K562 (cell line): ENCODE results near the gene ARID3A. TPM values are rescaled to one million over a fixed set of nuclear protein-coding genes. Genes with fewer than 3 reads are reported as not detected.

ENCODE experiments used
- ATAC-seq: fragments of 200-7000 bp; cut with Tn5 transposase; 3 replicates; pipeline ENCODE4 v1.9.1; 2020; ENCODE audit warnings: moderate library complexity
- BruUV-seq: library from RNA; stranded (reverse); fragments of 400-500 nt; replicated peaks from 2 replicates; lab custom pipeline; 2021; lab: Mats Ljungman, UMichigan
- CTCF ChIA-PET: fragments of 300-600 bp; formaldehyde crosslinking; extraction: SDS; loops from one replicate; lab custom pipeline; 2021; ENCODE audit warnings: low intra/inter-chr PET ratio; lab: Yijun Ruan, JAX
- POLR2A ChIA-PET: fragments of 300-600, 350-650 bp; sonication (Branson Sonifier 250); formaldehyde crosslinking; extraction: SDS; loops from one replicate; lab custom pipeline; 2021; ENCODE audit warnings: antibody characterized with exemption, inconsistent platforms; lab: Yijun Ruan, JAX
- DNase-seq, 4 experiments: peaks; one replicate each; pipeline versions ENCODE4 v3.0.0 to v3.0.0-alpha.2; 2011 to 2018; ENCODE audit warnings: low spot score in 3 of 4, mixed read lengths in 3 of 4; ENCODE audit errors: extremely low read depth in 1 of 4
- FAIRE-seq: peaks from 2 replicates; lab custom pipeline; 2011; peaks lifted over from hg19 to GRCh38; lab: Jason Lieb, UNC
- H2AFZ ChIP-seq: 2 replicates; pipeline ENCODE4 v1.6.0; 2011; ENCODE audit warnings: low read depth, low read length, control low read depth, inconsistent platforms
- H3K27ac ChIP-seq: fragments of 200-600 bp; 3 replicates; pipeline ENCODE4 v1.8.0; 2011; ENCODE audit warnings: low read depth, mild to moderate bottlenecking, control low read depth, inconsistent platforms, low read length, moderate library complexity, mixed read lengths; ENCODE audit errors: extremely low read depth
- H3K27me3 ChIP-seq, 2 experiments: fragments of 300-600 bp in 1 of 2; 2 replicates in 1 of 2; 3 replicates in 1 of 2; pipeline versions ENCODE4 v1.6.0 to v1.8.0; 2011; ENCODE audit warnings: inconsistent platforms in 2 of 2, low read length in 2 of 2, mild to moderate bottlenecking in 1 of 2, mixed read lengths in 1 of 2, moderate library complexity in 1 of 2; ENCODE audit not compliant: control insufficient read depth in 2 of 2, insufficient read depth in 2 of 2
- H3K36me3 ChIP-seq: fragments of 300-600 bp; 3 replicates; pipeline ENCODE4 v1.8.0; 2011; ENCODE audit warnings: mild to moderate bottlenecking, low read length, inconsistent platforms; ENCODE audit not compliant: control insufficient read depth, insufficient read depth
- H3K4me1 ChIP-seq, 2 experiments: fragments of 200-600 bp in 1 of 2; replicated peaks in 1 of 2; 2 replicates in 1 of 2; 3 replicates in 1 of 2; pipeline versions ENCODE4 v1.5.1 to v1.8.0; 2011; ENCODE audit warnings: inconsistent platforms in 2 of 2, low read length in 2 of 2, mild to moderate bottlenecking in 1 of 2, mixed read lengths in 1 of 2, moderate library complexity in 1 of 2; ENCODE audit not compliant: control insufficient read depth in 2 of 2, insufficient read depth in 2 of 2
- H3K4me2 ChIP-seq: 2 replicates; pipeline ENCODE4 v1.6.1; 2011; ENCODE audit warnings: low read length, control low read depth, inconsistent platforms, mixed read lengths; ENCODE audit not compliant: insufficient read depth
- H3K4me3 ChIP-seq: fragments of 200-600 bp; sonication (generic), shearing (Covaris generic); 2 replicates; pipeline ENCODE4 v1.5.1; 2016; ENCODE audit warnings: control low read depth, inconsistent platforms
- H3K79me2 ChIP-seq: fragments of 200-600 bp; 3 replicates; pipeline ENCODE4 v1.8.0; 2011; ENCODE audit warnings: low read length, inconsistent platforms; ENCODE audit not compliant: control insufficient read depth, insufficient read depth
- H3K9ac ChIP-seq, 2 experiments: 2 replicates each; pipeline versions ENCODE4 v1.6.0 to v1.6.1; 2011; ENCODE audit warnings: low read depth in 2 of 2, low read length in 2 of 2, control low read depth in 1 of 2, inconsistent platforms in 1 of 2, mild to moderate bottlenecking in 1 of 2, mixed read lengths in 1 of 2; ENCODE audit not compliant: insufficient read depth in 1 of 2
- H3K9me1 ChIP-seq: one replicate; pipeline ENCODE4 v1.6.0; 2011; ENCODE audit warnings: inconsistent platforms, mild to moderate bottlenecking, low read length, moderate library complexity; ENCODE audit not compliant: control insufficient read depth, insufficient read depth
- H3K9me3 ChIP-seq: replicated peaks from 2 replicates; pipeline ENCODE4 v1.5.1; 2011; ENCODE audit warnings: low read depth, low read length, inconsistent platforms; ENCODE audit not compliant: control insufficient read depth, insufficient read depth
- H4K20me1 ChIP-seq: replicated peaks from 2 replicates; pipeline ENCODE4 v1.6.1; 2011; ENCODE audit warnings: low read length, inconsistent platforms, mixed read lengths; ENCODE audit not compliant: control insufficient read depth, insufficient read depth
- CBFA2T3 ChIP-seq: fragments of 450-650 bp; IDR thresholded peaks from 2 replicates; pipeline ENCODE4 v1.6.1; 2017
- CBX8 ChIP-seq: fragments of 200-600 bp; sonication (generic); IDR thresholded peaks from 2 replicates; pipeline ENCODE4 v1.6.1; 2012; ENCODE audit warnings: borderline replicate concordance, mixed run types, low read depth, mild to moderate bottlenecking, moderate library complexity, mixed read lengths, low read length, control low read depth, inconsistent platforms; ENCODE audit not compliant: poor library complexity, severe bottlenecking; ENCODE audit errors: extremely low read depth
- TCF7 ChIP-seq: sonication (generic); IDR thresholded peaks from 2 replicates; pipeline ENCODE4 v1.6.1; 2016; ENCODE audit warnings: antibody characterized with exemption, borderline replicate concordance
- ZNF121 ChIP-seq: sonication (generic); formaldehyde crosslinking; conservative IDR thresholded peaks from 2 replicates; pipeline ENCODE4 v1.8.0; 2022; ENCODE audit warnings: missing genetic modification reagents
- ZNF263 ChIP-seq: sonication (generic); formaldehyde crosslinking; IDR thresholded peaks from 2 replicates; pipeline ENCODE4 v1.8.0; 2022; ENCODE audit warnings: mild to moderate bottlenecking, missing genetic modification reagents, borderline replicate concordance
- WGBS: fragments of 100-300 bp; shearing (Covaris generic); methylation state at CpG from one replicate; pipeline ENCODE4 v1.1.6; 2016; ENCODE audit warnings: low coverage, mixed read lengths; ENCODE audit not compliant: insufficient coverage; ENCODE audit errors: missing lambda C conversion rate; 5-methylcytosine and 5-hydroxymethylcytosine counted together
- in situ Hi-C: fragments of 300-500 bp; cut with MboI; formaldehyde crosslinking; loops from 4 replicates; pipeline ENCODE4 v1.15.0; 2018; ENCODE audit warnings: inconsistent platforms, mixed read lengths
- intact Hi-C: fragments of 100-400 bp; cut with micrococcal nuclease; formaldehyde crosslinking; loops from 2 replicates; pipeline ENCODE4 v1.14.2; 2022
- polyA plus RNA-seq, 8 experiments: library from polyadenylated mRNA; depleted of rRNA in 4 of 8; stranded (reverse) in 5 of 8; unstranded in 3 of 8; fragments of >200 nt; fragmentation: Nextera tagmentation in 2 of 8; fragmentation: Illumina TruSeq in 1 of 8; extraction: Ambion mirVana in 2 of 8; extraction: Trizol in 1 of 8; gene quantifications; 2 replicates each; pipeline versions ENCODE4 v1.2.1 to v1.2.3, GENCODE V29; 2011 to 2014; ENCODE audit warnings: inconsistent platforms in 1 of 8, missing spikeins in 1 of 8
- total RNA-seq, 7 experiments: library from RNA; depleted of rRNA in 6 of 7; stranded (reverse); fragments of >200 nt in 6 of 7; fragmentation: Illumina TruSeq in 2 of 7; extraction: Trizol in 2 of 7; gene quantifications; 2 replicates each; pipeline versions ENCODE4 v1.2.1 to v1.2.3, GENCODE V29; 2011 to 2021; ENCODE audit warnings: low replicate concordance in 1 of 7
- TF ChIP-seq, protein P1 (sequence below), 2 experiments: fragments of 150-350 bp in 1 of 2; IDR thresholded peaks; 2 replicates each; pipeline ENCODE4 v1.6.1; 2012 to 2016; ENCODE audit warnings: low read depth in 2 of 2, low read length in 2 of 2, mild to moderate bottlenecking in 1 of 2, moderate library complexity in 1 of 2
- TF ChIP-seq, protein P2 (sequence below): sonication (generic); formaldehyde crosslinking; IDR thresholded peaks from 2 replicates; pipeline ENCODE4 v1.8.1; 2023; ENCODE audit warnings: mild to moderate bottlenecking, missing genetic modification reagents

Gene ARID3A
- total and polyA plus RNA-seq, 9 of the 15 experiments (the other 6 are each of a cell fraction or from before 2014, with no cell fraction given), result 1.4 to 118 (median 31.2) TPM

DNA sequence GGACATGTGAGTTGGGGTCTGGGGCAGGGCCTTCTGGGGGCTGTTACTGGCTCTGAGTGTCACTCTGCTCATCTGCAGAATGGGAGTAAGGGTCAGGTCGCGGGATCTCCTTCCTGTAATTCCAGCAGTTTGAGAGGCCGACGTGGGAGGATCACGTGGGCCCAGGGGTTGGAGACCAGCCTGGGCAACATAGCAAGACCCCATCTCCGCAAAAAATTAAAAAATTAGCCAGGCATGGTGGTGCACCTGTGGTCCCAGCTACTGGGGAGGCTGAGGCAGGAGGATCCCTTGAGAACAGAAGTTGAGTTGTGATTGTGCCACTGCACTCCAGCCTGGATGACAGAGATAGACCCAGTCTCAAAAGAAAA lies 4.0 kb downstream of the ARID3A start:
- H3K27me3 ChIP-seq, result no peaks in the 10 kb centered on the region
- in situ Hi-C loops, result no loop called here
- H3K36me3 ChIP-seq, result peaks cover 64% of the 10 kb centered on the region; the same call in 2 of the 3 replicates
- H2AFZ ChIP-seq, result no peak overlapping the region
- H3K27ac ChIP-seq, result no peak overlapping the region
- TF ChIP-seq CBX8, result no peak
- TF ChIP-seq ZNF121 (CRISPR knock-in tag), result peak; percentile 92
- TF ChIP-seq, all 486 proteins: peak for 1
- no peaks in the 10 kb centered on the region; the same call in 1 of the 2 replicates for H4K20me1 ChIP-seq
- WGBS, result 91% methylated on average over 6 of the region's 6 CpGs
- peaks cover 83% of the 10 kb centered on the region for H3K79me2 ChIP-seq
- FAIRE-seq (no peak), ATAC-seq (no peak), DNase-seq (no peak)
- peaks cover 0 to 72% of the 10 kb centered on the region in 2 experiments; a peak in 4 of 5 replicates for H3K4me1 ChIP-seq
- H3K4me2 ChIP-seq, result no peak overlapping the region
- no peak overlapping the region for H3K9ac ChIP-seq
- ChIA-PET POLR2A (no interaction called here), CTCF (no interaction called here)
- no peaks in the 10 kb centered on the region for H3K9me1 ChIP-seq
- H3K4me3 ChIP-seq, result no peak overlapping the region
- no peaks in the 10 kb centered on the region for H3K9me3 ChIP-seq
- intact Hi-C loops, result no loop called here
- no TSS peak for BruUV-seq

DNA sequence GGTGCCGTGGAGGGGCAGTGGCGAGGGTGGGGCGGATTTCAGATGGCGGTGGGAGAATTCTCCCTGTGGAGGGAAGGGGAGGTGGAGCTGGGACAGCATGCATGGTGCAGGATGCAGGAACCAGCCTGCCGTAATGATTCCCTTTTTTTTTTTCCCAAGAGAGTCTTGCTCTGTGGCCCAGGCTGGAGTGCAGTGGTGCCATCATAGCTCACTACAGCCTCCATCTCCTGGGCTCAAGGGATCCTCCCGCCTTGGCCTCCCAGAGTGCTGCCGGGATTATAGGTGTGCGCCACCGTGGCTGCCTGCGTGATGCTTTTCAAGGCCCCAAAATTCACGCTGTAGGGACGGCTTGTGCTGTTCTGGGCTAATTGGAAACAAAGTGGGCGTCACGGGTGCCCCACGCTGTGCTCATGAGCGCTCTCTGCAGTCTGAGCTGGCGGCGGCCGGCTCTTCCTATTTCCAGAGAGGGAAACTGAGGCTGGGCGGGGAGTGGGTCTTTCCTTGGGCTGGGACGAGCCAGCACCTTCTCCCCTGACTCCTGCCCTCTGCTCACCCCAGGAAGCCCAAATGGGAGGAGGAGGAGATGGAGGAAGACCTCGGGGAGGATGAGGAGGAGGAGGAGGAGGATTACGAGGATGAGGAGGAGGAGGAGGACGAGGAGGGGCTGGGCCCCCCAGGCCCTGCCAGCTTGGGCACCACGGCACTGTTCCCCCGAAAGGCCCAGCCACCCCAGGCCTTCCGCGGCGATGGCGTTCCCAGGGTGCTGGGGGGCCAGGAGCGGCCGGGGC lies 6.2 kb downstream of the ARID3A start:
- 93% methylated on average over 20 of the region's 32 CpGs for WGBS
- no peak for DNase-seq
- ChIA-PET POLR2A (interaction anchor here (0.9 to 1.6 kb wide), 2 partner anchors 9 to 10 kb away, joined by 4 read pairs; no protein-coding TSS in a partner anchor), CTCF (no interaction called here)
- ATAC-seq, result no peak
- peaks cover 80% of the 10 kb centered on the region; the same call in 2 of the 3 replicates for H3K36me3 ChIP-seq
- no peaks in the 10 kb centered on the region; the same call in 1 of the 2 replicates for H4K20me1 ChIP-seq
- H3K9me3 ChIP-seq, result no peaks in the 10 kb centered on the region
- BruUV-seq, result no TSS peak
- 0 out of 4 replicates have a peak overlapping the region, but pooled peaks of 1 of the 2 experiments have one; percentile 17 for H3K9ac ChIP-seq
- no peak overlapping the region for H3K4me2 ChIP-seq
- peaks cover 0 to 60% of the 10 kb centered on the region in 2 experiments; a peak in 4 of 5 replicates for H3K4me1 ChIP-seq
- H3K4me3 ChIP-seq, result no peak overlapping the region
- H3K9me1 ChIP-seq, result no peaks in the 10 kb centered on the region
- H3K27ac ChIP-seq, result no peak overlapping the region
- H2AFZ ChIP-seq, result no peak overlapping the region
- peaks cover 78% of the 10 kb centered on the region for H3K79me2 ChIP-seq
- intact Hi-C loops (no loop called here), in situ Hi-C loops (no loop called here)
- no peaks in the 10 kb centered on the region for H3K27me3 ChIP-seq
- no peak for FAIRE-seq
- TF ChIP-seq, protein P1, sequence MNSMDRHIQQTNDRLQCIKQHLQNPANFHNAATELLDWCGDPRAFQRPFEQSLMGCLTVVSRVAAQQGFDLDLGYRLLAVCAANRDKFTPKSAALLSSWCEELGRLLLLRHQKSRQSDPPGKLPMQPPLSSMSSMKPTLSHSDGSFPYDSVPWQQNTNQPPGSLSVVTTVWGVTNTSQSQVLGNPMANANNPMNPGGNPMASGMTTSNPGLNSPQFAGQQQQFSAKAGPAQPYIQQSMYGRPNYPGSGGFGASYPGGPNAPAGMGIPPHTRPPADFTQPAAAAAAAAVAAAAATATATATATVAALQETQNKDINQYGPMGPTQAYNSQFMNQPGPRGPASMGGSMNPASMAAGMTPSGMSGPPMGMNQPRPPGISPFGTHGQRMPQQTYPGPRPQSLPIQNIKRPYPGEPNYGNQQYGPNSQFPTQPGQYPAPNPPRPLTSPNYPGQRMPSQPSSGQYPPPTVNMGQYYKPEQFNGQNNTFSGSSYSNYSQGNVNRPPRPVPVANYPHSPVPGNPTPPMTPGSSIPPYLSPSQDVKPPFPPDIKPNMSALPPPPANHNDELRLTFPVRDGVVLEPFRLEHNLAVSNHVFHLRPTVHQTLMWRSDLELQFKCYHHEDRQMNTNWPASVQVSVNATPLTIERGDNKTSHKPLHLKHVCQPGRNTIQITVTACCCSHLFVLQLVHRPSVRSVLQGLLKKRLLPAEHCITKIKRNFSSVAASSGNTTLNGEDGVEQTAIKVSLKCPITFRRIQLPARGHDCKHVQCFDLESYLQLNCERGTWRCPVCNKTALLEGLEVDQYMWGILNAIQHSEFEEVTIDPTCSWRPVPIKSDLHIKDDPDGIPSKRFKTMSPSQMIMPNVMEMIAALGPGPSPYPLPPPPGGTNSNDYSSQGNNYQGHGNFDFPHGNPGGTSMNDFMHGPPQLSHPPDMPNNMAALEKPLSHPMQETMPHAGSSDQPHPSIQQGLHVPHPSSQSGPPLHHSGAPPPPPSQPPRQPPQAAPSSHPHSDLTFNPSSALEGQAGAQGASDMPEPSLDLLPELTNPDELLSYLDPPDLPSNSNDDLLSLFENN (IDR thresholded peaks at IDR 0.05; ENCODE audit: low read depth in 2 of 2, low read length in 2 of 2), result no peak
- TF ChIP-seq, protein P2, sequence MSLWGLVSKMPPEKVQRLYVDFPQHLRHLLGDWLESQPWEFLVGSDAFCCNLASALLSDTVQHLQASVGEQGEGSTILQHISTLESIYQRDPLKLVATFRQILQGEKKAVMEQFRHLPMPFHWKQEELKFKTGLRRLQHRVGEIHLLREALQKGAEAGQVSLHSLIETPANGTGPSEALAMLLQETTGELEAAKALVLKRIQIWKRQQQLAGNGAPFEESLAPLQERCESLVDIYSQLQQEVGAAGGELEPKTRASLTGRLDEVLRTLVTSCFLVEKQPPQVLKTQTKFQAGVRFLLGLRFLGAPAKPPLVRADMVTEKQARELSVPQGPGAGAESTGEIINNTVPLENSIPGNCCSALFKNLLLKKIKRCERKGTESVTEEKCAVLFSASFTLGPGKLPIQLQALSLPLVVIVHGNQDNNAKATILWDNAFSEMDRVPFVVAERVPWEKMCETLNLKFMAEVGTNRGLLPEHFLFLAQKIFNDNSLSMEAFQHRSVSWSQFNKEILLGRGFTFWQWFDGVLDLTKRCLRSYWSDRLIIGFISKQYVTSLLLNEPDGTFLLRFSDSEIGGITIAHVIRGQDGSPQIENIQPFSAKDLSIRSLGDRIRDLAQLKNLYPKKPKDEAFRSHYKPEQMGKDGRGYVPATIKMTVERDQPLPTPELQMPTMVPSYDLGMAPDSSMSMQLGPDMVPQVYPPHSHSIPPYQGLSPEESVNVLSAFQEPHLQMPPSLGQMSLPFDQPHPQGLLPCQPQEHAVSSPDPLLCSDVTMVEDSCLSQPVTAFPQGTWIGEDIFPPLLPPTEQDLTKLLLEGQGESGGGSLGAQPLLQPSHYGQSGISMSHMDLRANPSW, result no peak
- TF ChIP-seq CBFA2T3 (no peak), ZNF263 (peak; percentile 60; the same call in 1 of the 2 replicates), TCF7 (no peak)
